ENCODE results near the gene C4orf36.
A peak's percentile ranks its signal among the peaks of the same experiment; 100 is the strongest.

The C4orf36 gene

DNA sequence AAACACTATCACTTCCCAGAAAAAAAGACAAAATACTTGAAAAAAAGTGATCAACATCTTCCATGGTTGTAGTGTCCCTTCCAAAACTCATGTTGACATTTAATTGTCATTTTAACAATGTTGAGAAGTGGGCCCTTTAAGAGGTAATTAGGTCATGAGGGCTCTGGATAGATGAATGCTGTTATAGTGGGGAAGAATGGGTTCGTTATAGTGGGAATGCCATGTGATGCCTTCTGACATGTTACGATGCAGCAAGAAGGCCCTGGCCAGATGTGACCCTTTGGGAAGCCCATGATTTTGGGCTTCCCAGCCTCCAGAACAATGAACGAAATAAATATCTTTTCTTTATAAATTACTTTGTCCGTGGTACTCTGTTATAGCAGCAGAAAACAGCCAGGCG lies 39.0 kb downstream of the C4orf36 start:
- no peak for DNase-seq

- peak; percentile 8 for DNase-seq
These were observed 43.2 kb downstream of the C4orf36 start, which contains the start of gene SLC10A6 for GRCh38 chr4:86848732-86849619. Gene SLC10A6, minus strand, starts transcription at chr4:86849384. Its CDS starts 269 bp downstream, at chr4:86849115.

DNA sequence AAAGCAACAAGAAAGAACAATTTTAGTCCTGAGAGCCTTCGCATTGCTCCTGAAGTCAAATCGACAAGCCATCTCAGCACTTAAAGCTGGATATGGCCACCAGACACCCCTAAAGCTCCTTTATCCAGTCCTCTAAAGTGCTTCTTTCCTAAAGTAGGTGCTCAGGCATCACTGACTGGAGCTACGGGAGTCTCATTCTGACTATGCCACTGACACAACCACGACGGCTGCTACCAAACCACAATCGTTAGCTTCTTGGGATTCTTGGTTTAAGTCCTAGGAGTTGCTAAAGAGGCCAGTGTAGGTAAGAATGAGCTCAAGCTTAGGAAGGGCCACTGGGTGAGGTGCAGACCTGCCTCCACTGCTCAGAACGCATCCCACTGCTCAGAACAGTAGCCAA lies 44.1 kb downstream of the C4orf36 start:
- no peak for DNase-seq

- DNase-seq: no peak
These were observed 44.7 kb downstream of the C4orf36 start for GRCh38 chr4:86847571-86847970.

GRCh38 chr4:86846921-86847320 lies 45.3 kb downstream of the C4orf36 start:
- no peak for DNase-seq

DNA sequence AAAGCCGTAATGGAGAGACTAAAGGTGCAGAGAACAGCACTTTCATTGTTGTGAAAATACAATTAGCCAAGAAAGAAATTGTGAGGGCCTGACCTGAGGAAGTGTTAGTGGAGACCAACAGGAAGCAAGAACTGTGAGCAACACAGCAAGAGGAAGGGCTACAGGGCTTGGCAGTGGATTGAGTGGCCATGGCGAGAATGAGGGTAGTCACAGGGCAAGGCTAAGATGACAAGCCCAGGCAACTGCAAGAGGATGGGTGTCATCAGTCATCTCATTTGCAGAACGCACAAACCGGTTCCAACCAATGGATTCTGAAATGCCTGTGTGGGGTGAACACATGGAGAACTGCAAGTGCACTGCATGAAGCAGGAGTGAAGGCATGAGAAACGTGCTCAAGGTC lies 46.6 kb downstream of the C4orf36 start:
- no peak for DNase-seq

DNA sequence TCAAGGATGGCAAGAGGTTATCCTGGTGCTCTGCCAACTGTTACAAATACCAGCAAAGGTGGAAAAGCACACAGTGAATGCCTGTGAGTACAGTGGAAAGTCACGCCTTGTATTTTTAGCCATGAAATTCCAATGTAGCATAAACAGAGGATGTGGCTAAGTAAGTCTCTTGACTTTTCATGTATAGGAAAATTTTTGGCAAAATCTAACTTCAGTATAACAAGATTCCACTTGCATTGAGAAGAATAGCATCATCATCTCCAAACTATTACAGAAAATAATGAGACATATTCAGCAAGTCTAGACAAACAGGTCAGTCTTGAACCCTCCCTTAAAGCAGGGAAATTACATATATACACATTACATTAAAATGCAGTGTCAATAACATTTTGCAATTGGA lies 50.9 kb downstream of the C4orf36 start:
- DNase-seq: no peak

DNA sequence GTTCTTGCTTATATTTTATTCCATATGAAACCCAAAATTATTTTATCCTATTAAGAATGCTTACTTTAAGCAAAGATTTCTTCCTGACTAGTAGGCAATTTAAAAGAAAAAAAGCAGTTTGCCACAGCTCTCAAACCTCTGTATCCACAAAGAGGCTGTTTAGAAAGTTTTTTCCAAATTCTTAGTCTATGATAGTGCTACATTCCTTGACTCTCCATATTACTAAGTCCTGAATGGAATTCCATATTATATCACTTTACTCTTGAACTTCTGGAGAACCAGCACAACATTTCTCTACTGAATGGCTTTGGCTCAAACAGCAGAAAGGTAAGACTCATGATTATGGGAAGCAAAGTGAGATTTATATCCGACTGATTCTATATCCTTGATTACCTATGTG lies 51.4 kb downstream of the C4orf36 start:
- no peak for DNase-seq

DNA sequence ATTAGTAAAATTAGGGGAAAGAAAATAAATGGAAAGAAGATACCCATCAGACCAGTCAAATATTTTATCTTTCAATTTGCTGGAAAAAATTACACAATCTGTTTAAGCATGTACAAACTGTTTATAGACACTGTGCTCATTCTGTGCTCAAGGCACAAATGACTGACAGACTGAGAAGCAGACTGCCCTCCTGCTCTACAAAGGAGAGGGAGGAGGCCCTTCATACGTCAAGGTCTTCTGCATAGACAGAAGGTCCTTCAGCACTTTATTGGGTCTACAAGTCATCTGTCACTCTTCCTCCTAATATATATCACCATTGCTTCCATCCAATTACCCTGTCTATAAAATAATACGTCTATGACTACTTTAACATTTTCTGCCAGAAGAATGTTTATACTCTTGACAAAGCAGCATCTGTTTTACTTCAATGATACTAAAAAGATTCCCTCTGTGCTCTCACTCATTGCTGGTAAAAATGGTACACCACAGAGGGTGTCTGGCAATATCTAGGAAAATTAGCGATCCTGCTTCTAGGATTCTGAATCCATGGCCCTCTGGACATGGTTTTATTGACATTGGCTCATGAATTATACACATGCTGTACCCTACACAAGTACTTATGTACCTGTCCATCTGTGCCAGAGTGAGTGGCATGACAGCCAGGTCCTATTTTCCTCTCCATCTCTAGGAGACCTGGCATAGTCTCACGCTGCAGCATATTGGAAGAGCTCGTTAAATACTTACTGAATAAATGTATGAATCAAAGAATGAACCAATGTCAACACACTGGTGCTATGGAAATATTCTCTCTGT lies 54.3 kb downstream of the C4orf36 start:
- no peak for DNase-seq

DNA sequence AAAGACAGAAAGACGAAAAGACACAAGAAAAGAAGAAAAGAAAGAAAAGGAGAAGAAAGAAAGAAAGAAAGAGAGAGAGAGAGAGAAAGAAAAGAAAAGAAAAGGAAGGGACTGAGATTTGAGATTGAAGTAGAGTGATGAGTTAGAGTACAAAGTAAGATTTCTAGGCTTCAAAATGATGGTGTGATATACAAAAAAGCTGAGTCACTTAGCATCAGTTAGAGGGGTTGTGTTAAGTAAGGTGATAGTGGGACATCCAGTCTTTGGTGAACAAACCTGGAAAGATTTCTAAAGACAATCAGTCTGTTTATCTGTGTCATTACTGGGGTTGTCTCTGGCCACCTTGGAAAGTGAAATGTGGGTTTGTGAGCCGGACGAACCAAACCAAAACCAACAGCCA lies 56.5 kb downstream of the C4orf36 start:
- DNase-seq: no peak

DNA sequence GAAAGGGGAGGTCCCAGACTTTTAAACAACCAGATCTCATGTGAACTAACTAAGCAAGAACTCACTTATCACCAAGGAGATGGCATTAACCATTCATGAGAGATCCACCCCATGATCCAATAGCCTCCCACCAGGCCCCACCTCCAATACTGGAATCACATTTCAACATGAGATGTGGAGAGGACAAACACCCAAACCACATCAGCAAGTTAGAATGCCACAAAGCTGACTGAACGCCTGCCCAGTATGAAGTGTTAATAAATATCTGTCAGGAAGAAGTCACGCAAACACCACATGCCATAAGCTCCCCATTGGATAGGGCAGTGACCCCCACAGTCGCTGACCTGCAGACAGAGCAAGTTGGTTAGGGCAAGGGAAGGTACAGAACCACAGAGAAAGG lies 57.3 kb downstream of the C4orf36 start:
- DNase-seq: no peak

DNA sequence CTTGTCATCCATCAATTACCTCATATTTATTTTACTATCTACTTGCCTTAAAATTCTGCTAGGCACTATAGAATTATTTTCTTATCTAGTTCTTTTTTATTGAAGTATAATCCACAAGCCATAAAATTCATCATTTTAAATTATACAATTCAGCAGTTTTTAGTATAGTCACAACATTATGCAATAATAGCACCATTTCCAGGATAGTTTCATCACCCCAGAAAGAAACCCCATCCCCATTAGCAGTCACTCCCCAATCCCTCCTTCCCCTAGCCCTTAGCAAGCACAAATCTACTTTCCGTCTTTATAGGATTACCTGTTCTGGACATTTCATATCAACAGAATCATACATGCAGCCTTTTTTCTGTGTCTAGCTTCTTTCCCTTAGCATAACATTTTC lies 58.6 kb downstream of the C4orf36 start:
- DNase-seq: no peak

GRCh38 chr4:86831262-86832130 lies 60.7 kb downstream of the C4orf36 start:
- DNase-seq: no peak

Measured in midbrain (tissue), 1 donor.